DND-41 (cell line): ENCODE results near the gene TOMM20.
"Not testable (repeated sequence)": the region's sequence is repeated elsewhere in the genome, so short reads cannot be mapped to it uniquely, and the experiment has no call there.

Source experiments
- CTCF ChIP-seq: IDR thresholded peaks from 2 replicates; pipeline ENCODE4 v1.5.1; 2012; ENCODE audit warnings: borderline replicate concordance, low read length, moderate library complexity, mild to moderate bottlenecking; ENCODE audit not compliant: poor library complexity, severe bottlenecking; ENCODE audit errors: extremely low read depth
- EZH2 ChIP-seq: IDR thresholded peaks from 3 replicates; pipeline ENCODE4 v1.6.1; 2012; ENCODE audit warnings: borderline replicate concordance, low read depth, mild to moderate bottlenecking, moderate library complexity, low read length, inconsistent platforms; ENCODE audit not compliant: severe bottlenecking

- TF ChIP-seq EZH2, CTCF: not testable (repeated sequence)
These were observed 47.8 kb downstream of the TOMM20 start for GRCh38 chr1:235080788-235081187.
